ENCODE results near the gene FAM149A.

The FAM149A gene

DNA sequence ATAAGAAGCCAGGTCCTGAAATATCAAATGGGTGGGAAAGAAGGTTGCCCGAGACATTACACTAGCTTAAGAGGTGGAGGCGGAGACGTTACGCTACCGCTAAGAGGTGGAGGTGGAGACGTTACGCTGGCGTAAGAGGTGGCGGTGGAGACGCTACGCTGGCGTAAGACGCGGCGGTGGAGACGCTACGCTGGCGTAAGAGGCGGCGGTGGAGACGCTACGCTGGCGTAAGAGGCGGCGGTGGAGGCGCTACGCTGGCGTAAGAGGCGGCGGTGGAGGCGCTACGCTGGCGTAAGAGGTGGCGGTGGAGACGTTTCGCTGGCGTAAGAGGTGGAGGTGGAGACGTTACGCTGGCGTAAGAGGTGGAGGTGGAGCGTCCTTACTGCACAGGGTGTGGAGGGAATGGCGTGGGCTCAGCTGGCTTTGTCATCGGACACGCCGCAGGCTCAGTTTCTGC lies 99.6 kb downstream of the FAM149A start:
- FAIRE-seq: no peak

DNA sequence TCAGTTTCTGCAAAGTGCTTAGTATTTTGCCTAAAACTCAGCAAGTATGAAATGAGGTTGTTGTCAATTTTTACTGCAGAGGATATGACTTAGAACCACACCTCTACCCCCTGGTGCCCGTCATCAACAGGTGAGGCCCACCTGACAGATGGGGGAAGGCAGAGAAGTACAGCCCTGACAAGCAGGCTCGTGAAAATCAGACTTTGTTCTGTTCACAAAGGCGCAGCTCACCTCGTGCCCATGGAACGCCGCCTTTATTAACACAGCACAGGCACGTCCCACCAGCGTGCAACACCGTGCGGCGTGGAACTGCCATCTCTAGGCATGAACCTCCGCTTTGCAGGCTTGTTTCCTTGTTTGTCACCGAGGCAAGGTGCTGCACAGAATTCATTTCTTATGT lies 100.2 kb downstream of the FAM149A start:
- FAIRE-seq: no peak

DNA sequence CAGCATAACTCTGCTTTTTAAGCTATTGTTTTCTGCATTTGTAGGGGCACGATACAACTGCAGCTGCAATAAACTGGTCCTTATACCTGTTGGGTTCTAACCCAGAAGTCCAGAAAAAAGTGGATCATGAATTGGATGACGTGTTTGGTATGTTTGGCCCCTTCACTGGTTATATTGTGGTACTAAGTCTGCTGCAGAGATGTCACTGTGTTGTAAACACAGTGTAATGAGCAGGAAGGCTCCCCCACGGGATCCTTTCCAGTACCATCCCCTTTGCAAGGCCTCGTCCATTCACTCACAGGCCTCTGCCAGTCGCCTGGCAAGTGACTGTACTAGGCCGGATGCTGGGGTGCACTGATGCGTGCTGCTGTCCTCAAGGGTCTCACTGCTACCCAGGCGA lies 100.7 kb downstream of the FAM149A start:
- no peak for FAIRE-seq

DNA sequence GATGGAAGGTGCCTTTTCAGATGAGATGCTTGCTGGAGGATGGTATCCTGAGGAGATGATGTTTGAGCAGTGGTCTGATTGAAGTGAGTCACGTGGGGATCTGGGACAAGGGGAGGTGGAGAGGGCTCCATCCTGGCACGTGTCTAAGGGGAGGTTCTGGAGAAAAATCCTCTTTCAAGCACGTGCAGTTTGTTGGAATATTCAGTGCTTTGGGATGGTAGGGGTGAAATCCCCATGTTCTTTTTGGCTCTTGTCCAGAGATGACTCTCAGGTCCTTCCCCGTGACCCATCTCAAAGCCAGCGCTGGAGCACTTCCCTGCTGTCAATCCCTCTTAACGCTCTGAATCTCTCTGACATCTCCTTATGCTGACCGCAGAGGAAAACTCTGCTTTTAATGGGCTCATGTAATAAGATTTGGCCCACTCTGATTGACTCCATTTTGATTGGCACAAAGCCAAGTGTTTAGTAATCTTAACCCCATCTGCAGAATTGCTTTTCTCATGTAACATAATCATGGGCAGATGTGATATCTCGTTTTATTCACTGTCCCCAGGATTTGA lies 112.0 kb downstream of the FAM149A start:
- FAIRE-seq: no peak

DNA sequence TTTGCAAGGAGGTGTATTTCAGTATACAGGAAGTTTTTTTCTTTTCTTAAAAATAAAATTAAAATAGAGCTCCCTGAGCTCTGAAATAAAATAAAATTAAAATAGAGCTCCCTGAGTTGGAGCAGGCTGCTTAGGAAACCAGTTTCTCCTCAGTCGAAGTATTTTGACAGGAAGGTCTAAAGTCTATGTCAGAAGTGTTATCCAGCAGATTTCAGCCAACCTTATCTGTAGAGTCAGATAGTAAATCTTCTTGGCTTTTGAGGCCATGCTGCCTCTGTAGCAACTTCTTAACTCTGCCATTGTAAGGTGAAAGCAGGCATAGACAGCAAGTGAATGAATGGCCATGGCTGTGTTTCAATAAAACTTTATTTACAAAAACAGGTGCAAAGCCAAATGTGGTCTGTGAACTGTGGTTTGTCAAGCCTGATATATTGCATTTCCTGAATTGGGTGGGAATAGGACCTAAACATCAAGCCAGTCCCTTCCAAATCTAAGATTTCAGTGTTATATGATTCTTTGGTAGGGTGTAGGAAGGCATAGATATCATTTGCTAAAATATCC lies 113.3 kb downstream of the FAM149A start:
- FAIRE-seq: no peak

DNA sequence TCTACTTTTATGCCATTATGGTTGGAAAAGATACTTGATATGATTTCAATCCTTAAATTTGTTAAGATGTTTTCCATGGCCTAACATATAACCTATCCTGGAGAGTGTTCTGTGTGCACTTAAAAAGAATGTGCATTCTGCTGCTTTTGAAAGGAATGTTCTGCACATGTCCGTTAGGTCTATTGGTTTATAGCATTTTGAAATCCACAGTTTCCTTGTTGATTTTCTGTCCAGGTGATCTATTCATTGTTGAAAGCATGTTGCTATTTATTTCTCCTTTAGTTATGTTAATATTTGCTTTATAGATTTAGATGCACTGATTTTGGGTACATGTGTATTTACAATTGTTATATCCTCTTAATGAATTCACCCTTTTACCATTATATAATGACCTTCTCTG lies 117.1 kb downstream of the FAM149A start:
- FAIRE-seq: no peak
